ENCODE data around the gene RUSC1. TPM values are rescaled to one million over a fixed set of nuclear protein-coding genes. Genes with fewer than 3 reads are reported as not detected.

The RUSC1 gene
- polyA plus RNA-seq, 4 donors = 35.4 to 40.6 (median 36.6) TPM

Other genes starting within 250 kb of the RUSC1 start
- gene EFNA3, start 242.1 kb upstream of the RUSC1 start, polyA plus RNA-seq (ENCODE audit: insufficient read length in 4 of 4) = 1 to 10 TPM; 5.7 to 7.8 (median 6.3) TPM
- gene EFNA1, start 193.0 kb upstream of the RUSC1 start, polyA plus RNA-seq (ENCODE audit: insufficient read length in 4 of 4) = 10 to 100 TPM; 23.7 to 69.5 (median 63.0) TPM
- gene SLC50A1, start 185.0 kb upstream of the RUSC1 start, polyA plus RNA-seq (ENCODE audit: insufficient read length in 4 of 4) = 10 to 100 TPM; 39.6 to 66.6 (median 54.3) TPM
- gene DPM3, start 180.4 kb upstream of the RUSC1 start, polyA plus RNA-seq (ENCODE audit: insufficient read length in 4 of 4) = 10 to 100 TPM; 29.4 to 49.8 (median 31.4) TPM
- gene KRTCAP2, start 147.6 kb upstream of the RUSC1 start, polyA plus RNA-seq (ENCODE audit: insufficient read length in 4 of 4) = 100 to 1,000 TPM; 139 to 182 (median 152) TPM
- 1 to 10 TPM; 2.4 to 6.3 (median 3.2) TPM for gene TRIM46, start 147.0 kb upstream of the RUSC1 start, polyA plus RNA-seq (ENCODE audit: insufficient read length in 4 of 4)
- gene THBS3, start 113.0 kb upstream of the RUSC1 start, polyA plus RNA-seq (ENCODE audit: insufficient read length in 4 of 4) = 10 to 100 TPM; 27.7 to 52.9 (median 46.5) TPM
- gene MTX1, start 112.2 kb upstream of the RUSC1 start, polyA plus RNA-seq (ENCODE audit: insufficient read length in 4 of 4) = 10 to 100 TPM; 26.6 to 49.9 (median 39.6) TPM
- gene ENTREP3, start 65.4 kb upstream of the RUSC1 start, polyA plus RNA-seq (ENCODE audit: insufficient read length in 4 of 4) = 10 to 100 TPM; 20.0 to 32.8 (median 24.2) TPM
- 10 to 100 TPM; 45.9 to 72.1 (median 58.9) TPM for gene SCAMP3, start 58.5 kb upstream of the RUSC1 start, polyA plus RNA-seq (ENCODE audit: insufficient read length in 4 of 4)
- 10 to 100 TPM; 70.1 to 93.6 (median 74.8) TPM for gene CLK2, start 47.4 kb upstream of the RUSC1 start, polyA plus RNA-seq (ENCODE audit: insufficient read length in 4 of 4)
- 10 to 100 TPM in 2 of 4 donors, 1 to 10 TPM in 2; 8.4 to 11.9 (median 10.1) TPM for gene HCN3, start 43.4 kb upstream of the RUSC1 start, polyA plus RNA-seq (ENCODE audit: insufficient read length in 4 of 4)
- gene PKLR, start 19.5 kb upstream of the RUSC1 start, polyA plus RNA-seq (ENCODE audit: insufficient read length in 4 of 4) = 1 to 10 TPM in 3 of 4 donors, under 1 TPM in 1; 0.53 to 8.7 (median 5.7) TPM
- gene FDPS, start 12.0 kb upstream of the RUSC1 start, polyA plus RNA-seq (ENCODE audit: insufficient read length in 4 of 4) = 100 to 1,000 TPM; 110 to 201 (median 171) TPM
- gene ASH1L, start 241.9 kb downstream of the RUSC1 start, polyA plus RNA-seq (ENCODE audit: insufficient read length in 4 of 4) = 10 to 100 TPM; 38.3 to 45.5 (median 42.3) TPM